ENCODE results near the gene APBA1.
"Not testable (repeated sequence)": the region's sequence is repeated elsewhere in the genome, so short reads cannot be mapped to it uniquely, and the experiment has no call there.

The APBA1 gene

GRCh38 chr9:69600314-69601047 lies 71.7 kb downstream of the APBA1 start:
- H3K27me3 ChIP-seq = no peaks in the 10 kb centered on the region
- H3K4me1 ChIP-seq = peaks cover 6% of the 10 kb centered on the region
- peaks cover 16% of the 10 kb centered on the region for H3K36me3 ChIP-seq
- H3K4me3 ChIP-seq = no peak overlapping the region
- H4K20me1 ChIP-seq = no peaks in the 10 kb centered on the region
- no peak overlapping the region for H3K4me2 ChIP-seq
- TF ChIP-seq Cebpa-rat (IDR thresholded peaks at IDR 0.05) = no peak
- no peak overlapping the region for H3K27ac ChIP-seq
- peaks cover 33% of the 10 kb centered on the region for H3K9me3 ChIP-seq
- H3K9ac ChIP-seq = no peak overlapping the region

GRCh38 chr9:69599232-69599971 lies 72.8 kb downstream of the APBA1 start:
- H3K4me2 ChIP-seq = no peak overlapping the region
- H3K36me3 ChIP-seq = peaks cover 16% of the 10 kb centered on the region
- no peaks in the 10 kb centered on the region for H3K4me1 ChIP-seq
- H3K27ac ChIP-seq = no peak overlapping the region
- no peak overlapping the region for H3K4me3 ChIP-seq
- no peak for TF ChIP-seq Cebpa-rat (IDR thresholded peaks at IDR 0.05)
- no peaks in the 10 kb centered on the region for H3K27me3 ChIP-seq
- peaks cover 33% of the 10 kb centered on the region for H3K9me3 ChIP-seq
- H4K20me1 ChIP-seq = no peaks in the 10 kb centered on the region
- no peak overlapping the region for H3K9ac ChIP-seq

GRCh38 chr9:69596906-69597305 lies 75.3 kb downstream of the APBA1 start:
- Histone ChIP-seq H3K9me3 (peaks cover 48% of the 10 kb centered on the region), H3K36me3 (peaks cover 21% of the 10 kb centered on the region)
- not testable (repeated sequence) for H3K4me3 ChIP-seq

GRCh38 chr9:69594180-69594579 lies 78.0 kb downstream of the APBA1 start:
- no peak for TF ChIP-seq Cebpa-rat (IDR thresholded peaks at IDR 0.05)
- H3K36me3 ChIP-seq = peaks cover 9% of the 10 kb centered on the region; the same call in 1 of the 2 replicates
- H3K27me3 ChIP-seq = no peaks in the 10 kb centered on the region
- peak overlapping the region; percentile 4 for H3K4me2 ChIP-seq
- H3K4me1 ChIP-seq = peaks cover 43% of the 10 kb centered on the region
- H4K20me1 ChIP-seq = no peaks in the 10 kb centered on the region
- H3K9me3 ChIP-seq = peaks cover 44% of the 10 kb centered on the region
- no peak overlapping the region for H3K27ac ChIP-seq
- no peak overlapping the region for H3K9ac ChIP-seq
- no peak overlapping the region for H3K4me3 ChIP-seq

More at GRCh38 chr9:69596906-69597305, 75.3 kb downstream of the APBA1 start:
- H3K27ac ChIP-seq, H3K4me2 ChIP-seq, H4K20me1 ChIP-seq, H3K27me3 ChIP-seq, H3K9ac ChIP-seq: not testable (repeated sequence)
- peaks cover 23% of the 10 kb centered on the region for H3K4me1 ChIP-seq

- Histone ChIP-seq H3K9me3 (peaks cover 41% of the 10 kb centered on the region), H3K4me2 (peak overlapping the region; percentile 4), H4K20me1 (no peaks in the 10 kb centered on the region), H3K9ac (no peak overlapping the region), H3K27me3 (no peaks in the 10 kb centered on the region), H3K27ac (no peak overlapping the region), H3K36me3 (peaks cover 9% of the 10 kb centered on the region; the same call in 1 of the 2 replicates), H3K4me3 (no peak overlapping the region), H3K4me1 (peaks cover 45% of the 10 kb centered on the region)
- TF ChIP-seq Cebpa-rat (IDR thresholded peaks at IDR 0.05) = no peak
Measured at GRCh38 chr9:69593756-69594155, 78.4 kb downstream of the APBA1 start.

GRCh38 chr9:69593301-69593700 lies 78.9 kb downstream of the APBA1 start:
- H3K9me3 ChIP-seq = peaks cover 37% of the 10 kb centered on the region
- peak overlapping the region; percentile 29; the same call in 1 of the 2 replicates for H3K27ac ChIP-seq
- no peaks in the 10 kb centered on the region for H3K27me3 ChIP-seq
- no peak overlapping the region for H3K4me3 ChIP-seq
- H3K4me1 ChIP-seq = peaks cover 45% of the 10 kb centered on the region
- no peaks in the 10 kb centered on the region for H4K20me1 ChIP-seq
- H3K9ac ChIP-seq = no peak overlapping the region
- H3K4me2 ChIP-seq = peak overlapping the region; percentile 4
- TF ChIP-seq Cebpa-rat (IDR thresholded peaks at IDR 0.05) = no peak
- peaks cover 6% of the 10 kb centered on the region; the same call in 1 of the 2 replicates for H3K36me3 ChIP-seq

- Histone ChIP-seq H3K4me1 (peaks cover 45% of the 10 kb centered on the region), H3K4me2 (peak overlapping the region; percentile 42), H3K36me3 (0 out of 2 replicates have a peak, but pooled peaks cover 8% of the 10 kb centered on the region), H4K20me1 (no peaks in the 10 kb centered on the region), H3K27me3 (no peaks in the 10 kb centered on the region), H3K4me3 (no peak overlapping the region), H3K9me3 (peaks cover 21% of the 10 kb centered on the region), H3K9ac (no peak overlapping the region), H3K27ac (no peak overlapping the region)
- TF ChIP-seq Cebpa-rat (IDR thresholded peaks at IDR 0.05) = no peak
Measured at GRCh38 chr9:69590266-69590665, 81.9 kb downstream of the APBA1 start.

- no peak overlapping the region for H3K27ac ChIP-seq
- H3K4me1 ChIP-seq = peaks cover 47% of the 10 kb centered on the region
- H3K4me2 ChIP-seq = no peak overlapping the region
- no peaks in the 10 kb centered on the region for H4K20me1 ChIP-seq
- no peak overlapping the region for H3K9ac ChIP-seq
- H3K36me3 ChIP-seq = 0 out of 2 replicates have a peak, but pooled peaks cover 8% of the 10 kb centered on the region
- H3K9me3 ChIP-seq = peaks cover 19% of the 10 kb centered on the region
- no peak for TF ChIP-seq Cebpa-rat (IDR thresholded peaks at IDR 0.05)
- H3K4me3 ChIP-seq = no peak overlapping the region
- no peaks in the 10 kb centered on the region for H3K27me3 ChIP-seq
Measured at GRCh38 chr9:69589156-69589555, 83.0 kb downstream of the APBA1 start.

GRCh38 chr9:69585571-69585970 lies 86.6 kb downstream of the APBA1 start:
- H3K4me1 ChIP-seq = peaks cover 56% of the 10 kb centered on the region
- H3K27me3 ChIP-seq = no peaks in the 10 kb centered on the region
- H3K9me3 ChIP-seq = no peaks in the 10 kb centered on the region
- H3K9ac ChIP-seq = no peak overlapping the region
- H3K4me2 ChIP-seq = no peak overlapping the region
- H4K20me1 ChIP-seq = no peaks in the 10 kb centered on the region
- no peak overlapping the region for H3K4me3 ChIP-seq
- TF ChIP-seq Cebpa-rat (IDR thresholded peaks at IDR 0.05) = no peak
- H3K27ac ChIP-seq = no peak overlapping the region
- 0 out of 2 replicates have a peak, but pooled peaks cover 3% of the 10 kb centered on the region for H3K36me3 ChIP-seq

- Histone ChIP-seq H3K4me2 (no peak overlapping the region), H3K27ac (no peak overlapping the region), H3K36me3 (0 out of 2 replicates have a peak, but pooled peaks cover 3% of the 10 kb centered on the region), H3K4me1 (peaks cover 56% of the 10 kb centered on the region), H3K4me3 (no peak overlapping the region), H3K27me3 (no peaks in the 10 kb centered on the region), H3K9me3 (no peaks in the 10 kb centered on the region), H4K20me1 (no peaks in the 10 kb centered on the region), H3K9ac (no peak overlapping the region)
- TF ChIP-seq Cebpa-rat (IDR thresholded peaks at IDR 0.05) = no peak
Measured at GRCh38 chr9:69584759-69585158, 87.4 kb downstream of the APBA1 start.
